ENCODE data around the gene SDC1.

Gene SDC1

GRCh38 chr2:20213651-20214565 is 11.0 kb downstream of the SDC1 start:
- DNase-seq (ENCODE audit: low spot score): no peak

- no peak for DNase-seq (ENCODE audit: low spot score)
Observed at GRCh38 chr2:20212871-20213503, 11.9 kb downstream of the SDC1 start.

GRCh38 chr2:20212459-20212870 is 12.5 kb downstream of the SDC1 start:
- no peak for DNase-seq (ENCODE audit: low spot score)

- no peak for DNase-seq (ENCODE audit: low spot score)
Observed at GRCh38 chr2:20211860-20212458, 13.0 kb downstream of the SDC1 start.

GRCh38 chr2:20211420-20211819 is 13.5 kb downstream of the SDC1 start:
- DNase-seq (ENCODE audit: low spot score): no peak

- no peak for DNase-seq (ENCODE audit: low spot score)
Observed at GRCh38 chr2:20210462-20210861, 14.5 kb downstream of the SDC1 start.

GRCh38 chr2:20209373-20210109 is 15.4 kb downstream of the SDC1 start:
- no peak for DNase-seq (ENCODE audit: low spot score)

- no peak for DNase-seq (ENCODE audit: low spot score)
Observed at GRCh38 chr2:20208476-20208859, 16.5 kb downstream of the SDC1 start.

GRCh38 chr2:20207051-20207450 is 17.9 kb downstream of the SDC1 start:
- no peak for DNase-seq (ENCODE audit: low spot score)

- DNase-seq (ENCODE audit: low spot score): no peak
Observed at GRCh38 chr2:20205915-20206524, 18.9 kb downstream of the SDC1 start.

- no peak for DNase-seq (ENCODE audit: low spot score)
Observed at GRCh38 chr2:20205069-20205468, 19.9 kb downstream of the SDC1 start.

GRCh38 chr2:20203521-20204225 is 21.3 kb downstream of the SDC1 start:
- DNase-seq (ENCODE audit: low spot score): no peak

- no peak for DNase-seq (ENCODE audit: low spot score)
Observed at GRCh38 chr2:20203072-20203471, 21.9 kb downstream of the SDC1 start.

GRCh38 chr2:20201671-20202070 is 23.3 kb downstream of the SDC1 start:
- DNase-seq (ENCODE audit: low spot score): no peak

GRCh38 chr2:20200697-20201555 is 24.0 kb downstream of the SDC1 start:
- no peak for DNase-seq (ENCODE audit: low spot score)

GRCh38 chr2:20199633-20200270 is 25.2 kb downstream of the SDC1 start:
- DNase-seq (ENCODE audit: low spot score): no peak

GRCh38 chr2:20198796-20199632 is 25.9 kb downstream of the SDC1 start:
- no peak for DNase-seq (ENCODE audit: low spot score)

- DNase-seq (ENCODE audit: low spot score): no peak
Observed at GRCh38 chr2:20198001-20198400, 26.9 kb downstream of the SDC1 start.

- no peak for DNase-seq (ENCODE audit: low spot score)
Observed at GRCh38 chr2:20197192-20197591, 27.7 kb downstream of the SDC1 start.

All from GM03348 (cell line).